Measurements from ENCODE around the gene LUC7L3. TPM values are rescaled to one million over a fixed set of nuclear protein-coding genes. Genes with fewer than 3 reads are reported as not detected.
A peak's percentile ranks its signal among the peaks of the same experiment; 100 is the strongest.

LUC7L3 gene
- polyA plus RNA-seq, 2 of the 4 experiments (the other 2 are of a cell fraction), result 209 to 211 TPM

GRCh38 chr17:50672831-50673551 lies 46.4 kb upstream of the LUC7L3 start:
- no peak for TF ChIP-seq RARB (CRISPR knock-in tag; IDR thresholded peaks at IDR 0.05)
- TF ChIP-seq BCL3 (IDR thresholded peaks at IDR 0.05), result no peak
- TF ChIP-seq POLR2AphosphoS2 (conservative IDR thresholded peaks at IDR 0.05; ENCODE audit: low read length), result 0 out of 2 replicates have a peak, but pooled peaks have one; percentile 15
- TF ChIP-seq MAX (IDR thresholded peaks at IDR 0.05), result peak; percentile 72
- 0 out of 5 replicates have a peak, but pooled peaks of 1 of the 2 experiments have one; percentile 17 for TF ChIP-seq JUN (IDR thresholded peaks at IDR 0.05)
- TF ChIP-seq FOSL2 (IDR thresholded peaks at IDR 0.05), result no peak
- peak; percentile 64 for TF ChIP-seq FOSL2 (CRISPR knock-in tag; IDR thresholded peaks at IDR 0.05)
- H3K4me1 ChIP-seq, result peaks cover 95% of the 10 kb centered on the region
- ChIA-PET CTCF (interaction anchor here (1.1 to 52.6 kb wide), 6 partner anchors 12 to 152 kb away, joined by 3 to 2097 read pairs (median 26); partner anchors contain the start of gene ABCC3), POLR2A (interaction anchor here (0.7 to 1.7 kb wide), 3 partner anchors 21 to 37 kb away, joined by 3 to 11 read pairs (median 3); no protein-coding TSS in a partner anchor)
- H3K9me3 ChIP-seq, result no peaks in the 10 kb centered on the region
- ATAC-seq, result peak in 1 of 2 experiments; percentile 17; a peak in 1 of 6 replicates
- H3K4me2 ChIP-seq, result peak overlapping the region; percentile 8; the same call in 1 of the 3 replicates
- H3K27ac ChIP-seq, result peak overlapping the region; percentile 98
- WGBS (ENCODE audit: missing lambda C conversion rate), result 86% methylated on average over 20 of the region's 20 CpGs
- no peak for DNase-seq (ENCODE audit: low read depth in 1 of 2, low spot score in 1 of 2)
- no peak for FAIRE-seq
- no peak overlapping the region for H3K4me3 ChIP-seq

- TF ChIP-seq ZFP36 (IDR thresholded peaks at IDR 0.05; ENCODE audit: borderline replicate concordance, partially characterized antibody), result no peak
- no peak for TF ChIP-seq ZC3H11A (IDR thresholded peaks at IDR 0.05)
- TF ChIP-seq CBX2 (IDR thresholded peaks at IDR 0.05; ENCODE audit: borderline replicate concordance, low read depth), result no peak
- no peak for TF ChIP-seq PBX3 (IDR thresholded peaks at IDR 0.05)
- no peak for TF ChIP-seq KDM1A (IDR thresholded peaks at IDR 0.05; ENCODE audit: low read depth)
- TF ChIP-seq FOSB (CRISPR knock-in tag; IDR thresholded peaks at IDR 0.05), result no peak
- no peak for TF ChIP-seq HDAC2 (IDR thresholded peaks at IDR 0.05)
- no peak for TF ChIP-seq CHD2 (IDR thresholded peaks at IDR 0.05; ENCODE audit: low read length, partially characterized antibody)
- TF ChIP-seq HES2 (IDR thresholded peaks at IDR 0.05), result no peak
- TF ChIP-seq POLR2AphosphoS2 (conservative IDR thresholded peaks at IDR 0.05; ENCODE audit: low read length), result no peak
- TF ChIP-seq MYC (IDR thresholded peaks at IDR 0.05; ENCODE audit: borderline replicate concordance, low read length), result no peak
- no peak for TF ChIP-seq JUN (IDR thresholded peaks at IDR 0.05)
- H3K4me2 ChIP-seq, result no peak overlapping the region
- ATAC-seq (no peak), DNase-seq (ENCODE audit: low read depth in 1 of 2, low spot score in 1 of 2) (no peak), FAIRE-seq (no peak)
- CTCF ChIA-PET, result interaction anchor here (0.8 to 52.6 kb wide), 7 partner anchors 10 to 124 kb away, joined by 3 to 2097 read pairs (median 9); partner anchors contain the start of gene ABCC3
- WGBS (ENCODE audit: missing lambda C conversion rate), result 87% methylated on average over 3 of the region's 3 CpGs
- no peaks in the 10 kb centered on the region for H3K9me3 ChIP-seq
- H3K27ac ChIP-seq, result peak overlapping the region; percentile 32 to 98
- H3K4me3 ChIP-seq, result no peak overlapping the region
- peaks cover 95% of the 10 kb centered on the region for H3K4me1 ChIP-seq
- POLR2A ChIA-PET, result interaction anchor here (1.1 to 1.8 kb wide), 2 partner anchors 13 to 14 kb away, joined by 3 to 4 read pairs; no protein-coding TSS in a partner anchor
Measured at GRCh38 chr17:50675190-50675589, 44.2 kb upstream of the LUC7L3 start.

- TF ChIP-seq HOXB5 (CRISPR knock-in tag; IDR thresholded peaks at IDR 0.05), result no peak
- no peak for TF ChIP-seq HES2 (IDR thresholded peaks at IDR 0.05)
- no peak for TF ChIP-seq FOSL2 (IDR thresholded peaks at IDR 0.05)
- no peak for TF ChIP-seq FOSL2 (CRISPR knock-in tag; IDR thresholded peaks at IDR 0.05)
- TF ChIP-seq CTCF (IDR thresholded peaks at IDR 0.05), result no peak
- TF ChIP-seq RNF2 (IDR thresholded peaks at IDR 0.05; ENCODE audit: borderline replicate concordance, low read depth), result no peak
- no peak for TF ChIP-seq EHF (CRISPR knock-in tag; IDR thresholded peaks at IDR 0.05)
- no peak for TF ChIP-seq ZC3H11A (IDR thresholded peaks at IDR 0.05)
- TF ChIP-seq MAZ (IDR thresholded peaks at IDR 0.05; ENCODE audit: borderline replicate concordance, low read depth, low read length), result no peak
- TF ChIP-seq HOXA7 (CRISPR knock-in tag; IDR thresholded peaks at IDR 0.05), result no peak
- no peak overlapping the region for H3K4me2 ChIP-seq
- no peak overlapping the region for H3K4me3 ChIP-seq
- H3K9me3 ChIP-seq, result no peaks in the 10 kb centered on the region
- ChIA-PET CTCF (interaction anchor here (0.8 to 52.6 kb wide), 6 partner anchors 10 to 125 kb away, joined by 3 to 2097 read pairs (median 18); partner anchors contain the start of gene ABCC3), POLR2A (interaction anchor here (1.8 kb wide), 1 partner anchor 15 kb away, joined by 4 read pairs; no protein-coding TSS in a partner anchor)
- FAIRE-seq, result no peak
- no peak for ATAC-seq
- no peak for DNase-seq (ENCODE audit: low read depth in 1 of 2, low spot score in 1 of 2)
- peaks cover 95% of the 10 kb centered on the region for H3K4me1 ChIP-seq
- H3K27ac ChIP-seq, result peak overlapping the region; percentile 32 to 98
- WGBS (ENCODE audit: missing lambda C conversion rate), result 82% methylated on average over 7 of the region's 7 CpGs
Measured at GRCh38 chr17:50675627-50676026, 43.8 kb upstream of the LUC7L3 start.
